GM21786 (cell line): ENCODE results near the gene PNLIP.
A peak's percentile ranks its signal among the peaks of the same experiment; 100 is the strongest.

Experiments
- ATAC-seq: cut with Tn5 transposase; IDR thresholded peaks from one replicate; pipeline ENCODE4 v1.9.1; 2021; ENCODE audit not compliant: unreplicated experiment

The PNLIP gene

DNA sequence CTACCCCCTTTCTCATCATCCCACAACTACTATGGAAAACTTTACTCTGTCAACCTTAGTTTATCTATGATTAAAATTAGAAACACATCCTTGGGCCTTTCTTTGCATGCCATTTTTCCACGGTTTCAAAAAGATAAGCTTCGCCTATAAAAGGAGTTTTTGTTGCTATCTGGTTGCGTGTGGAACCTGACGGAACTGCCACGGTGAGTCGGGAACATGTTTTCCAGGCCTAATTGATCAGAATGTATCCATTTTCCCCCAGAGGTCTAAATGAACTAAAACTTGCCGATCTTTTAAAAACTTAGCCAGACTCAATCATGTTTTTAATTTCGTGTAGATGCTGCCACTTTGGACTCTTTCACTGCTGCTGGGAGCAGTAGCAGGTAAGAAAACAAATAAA is at the start of gene PNLIP:
TSS of gene PNLIP (plus strand) at position 176 of the 400 bp plus-strand sequence. CDS start at position 338, 162 bp downstream.
- no peak for ATAC-seq

DNA sequence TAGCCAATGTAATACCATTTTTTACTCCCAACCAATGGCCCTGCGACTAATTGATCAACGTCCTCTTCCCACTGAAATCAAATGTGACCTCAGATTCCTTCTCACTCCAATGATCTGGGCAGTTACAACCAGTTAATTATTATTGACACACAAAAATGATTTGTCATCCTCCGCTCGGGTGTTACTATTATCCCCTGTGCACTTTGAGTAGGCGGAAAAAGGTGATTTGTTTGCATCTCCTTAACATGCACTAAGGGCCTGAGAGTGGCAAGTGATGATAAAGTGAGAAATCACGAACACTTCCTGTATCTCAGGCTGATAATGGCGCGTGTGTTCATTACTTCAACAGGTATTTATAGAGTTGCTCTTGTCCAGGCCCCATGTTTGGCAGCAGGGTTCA is 40.9 kb upstream of the PNLIP start:
- ATAC-seq = no peak

DNA sequence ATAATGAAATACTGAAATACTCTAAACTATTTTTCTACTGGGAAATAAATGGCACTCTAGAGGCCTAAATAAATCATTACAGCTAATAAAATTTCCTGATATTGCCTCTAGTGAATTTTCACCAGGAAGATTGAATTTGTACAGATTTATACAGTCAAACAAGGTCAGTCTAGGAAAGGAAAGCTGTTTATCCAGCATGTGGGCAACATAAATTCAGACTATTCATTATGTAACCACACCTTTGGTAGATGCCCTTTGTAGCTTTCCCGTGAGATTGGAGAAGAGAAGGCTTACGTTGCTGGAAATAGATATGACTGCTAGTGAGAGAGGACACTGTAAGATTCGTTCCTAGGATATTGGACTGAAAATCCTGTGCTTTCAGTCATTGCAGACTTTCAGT is 35.2 kb upstream of the PNLIP start:
- ATAC-seq = no peak

DNA sequence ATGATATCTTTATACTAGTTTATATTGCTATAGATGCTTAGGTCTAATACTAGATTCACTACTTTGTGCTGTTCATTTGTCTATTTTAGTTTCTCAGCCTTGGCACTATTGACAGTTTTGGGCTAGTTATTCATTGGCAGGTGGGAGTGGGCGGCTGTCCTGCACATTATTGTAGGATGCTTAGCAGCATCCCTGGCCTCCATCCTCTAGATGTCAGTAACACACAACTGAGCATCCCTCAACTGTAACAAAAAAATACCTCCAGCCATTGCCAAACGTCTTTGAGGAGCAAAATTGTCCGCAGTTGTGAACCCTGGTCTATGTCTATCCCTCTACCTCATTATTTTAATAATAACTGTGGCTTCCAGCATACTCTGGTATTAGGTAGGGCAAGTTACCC is 34.4 kb upstream of the PNLIP start:
- no peak for ATAC-seq

DNA sequence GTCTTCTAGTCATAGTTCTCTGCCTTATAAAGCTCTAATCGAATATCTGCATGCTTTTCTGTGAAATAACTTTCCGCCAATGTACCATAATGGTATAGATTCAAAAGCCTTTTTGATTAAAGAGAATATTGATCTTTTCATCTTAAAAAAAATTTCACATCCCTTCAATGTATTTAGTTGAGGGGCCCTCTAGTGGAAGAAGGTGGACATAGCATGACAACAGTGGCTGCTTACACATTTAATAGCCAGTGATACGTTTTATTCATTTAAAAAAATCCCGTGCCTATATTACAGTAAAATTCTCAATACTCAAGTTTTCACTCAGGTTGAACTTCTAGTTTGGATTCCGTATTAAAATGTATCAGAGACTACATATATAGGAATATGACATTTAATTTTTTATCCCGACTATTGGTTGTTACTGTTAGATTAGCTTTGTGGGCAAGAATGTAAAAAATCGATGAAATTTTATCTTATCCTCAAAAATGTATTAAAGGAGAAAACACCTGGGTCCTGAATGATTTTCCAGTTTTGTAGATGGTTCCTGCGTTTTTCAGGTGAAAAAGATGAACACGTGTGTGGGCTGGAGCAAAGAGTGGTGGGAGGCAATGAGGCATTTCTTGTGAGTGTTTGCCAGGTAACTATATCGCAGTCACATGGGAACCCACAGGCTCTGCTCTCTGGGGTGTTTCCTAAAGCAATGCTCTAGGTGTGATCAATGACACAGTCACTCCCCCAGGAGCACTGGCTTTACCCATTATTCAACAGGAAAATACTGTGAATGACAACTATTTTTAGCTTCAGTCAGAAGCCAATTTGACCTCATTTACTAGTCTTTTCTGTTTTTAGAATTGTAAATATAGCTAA is 24.1 kb upstream of the PNLIP start:
- peak; percentile 62 for ATAC-seq

DNA sequence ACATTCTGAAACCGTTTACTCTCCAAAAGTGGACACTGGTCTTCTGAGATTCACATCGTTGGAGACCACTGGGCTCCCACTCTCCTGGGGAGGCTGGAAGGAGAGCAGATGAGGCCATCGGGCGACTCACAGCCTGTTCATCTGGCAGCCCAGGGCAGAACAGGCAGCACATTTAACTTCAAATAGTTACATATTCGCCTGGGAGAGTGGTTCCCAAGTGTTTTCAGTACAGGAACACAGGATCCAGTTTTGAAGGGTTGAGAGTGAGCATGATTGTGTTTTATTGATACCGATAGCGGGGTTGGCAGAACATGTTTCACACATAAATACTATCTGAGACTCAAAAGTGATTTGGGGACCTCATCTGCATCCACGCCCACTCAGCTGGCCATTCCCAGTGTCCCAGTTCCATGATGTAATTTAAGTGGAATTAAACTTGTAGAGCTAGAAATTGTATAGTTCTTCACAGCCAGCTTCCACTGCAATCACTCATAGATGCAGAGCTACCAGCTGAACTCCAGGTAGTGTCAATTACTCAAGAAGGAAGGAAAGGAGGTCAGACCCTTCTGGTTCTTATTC is 22.8 kb upstream of the PNLIP start:
- no peak for ATAC-seq

DNA sequence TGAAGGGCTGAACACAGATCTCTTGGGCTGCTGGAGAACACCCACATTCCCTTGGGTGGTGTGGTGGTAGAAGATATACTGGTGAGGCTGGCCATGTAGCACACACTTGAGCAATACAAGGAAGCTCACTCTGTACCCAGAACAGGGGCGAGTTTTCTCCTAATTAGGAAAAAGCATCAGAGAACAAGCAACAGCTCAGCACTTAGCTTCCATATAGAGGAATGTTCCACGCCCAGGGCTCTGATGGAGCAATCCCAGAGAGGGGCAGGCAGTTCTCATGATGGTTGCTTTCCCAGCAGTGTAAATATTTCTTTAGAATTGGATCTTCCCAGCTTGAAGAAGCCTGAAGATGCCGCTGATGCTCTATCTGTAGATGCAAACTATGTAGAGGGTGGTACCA is 21.0 kb upstream of the PNLIP start:
- no peak for ATAC-seq

DNA sequence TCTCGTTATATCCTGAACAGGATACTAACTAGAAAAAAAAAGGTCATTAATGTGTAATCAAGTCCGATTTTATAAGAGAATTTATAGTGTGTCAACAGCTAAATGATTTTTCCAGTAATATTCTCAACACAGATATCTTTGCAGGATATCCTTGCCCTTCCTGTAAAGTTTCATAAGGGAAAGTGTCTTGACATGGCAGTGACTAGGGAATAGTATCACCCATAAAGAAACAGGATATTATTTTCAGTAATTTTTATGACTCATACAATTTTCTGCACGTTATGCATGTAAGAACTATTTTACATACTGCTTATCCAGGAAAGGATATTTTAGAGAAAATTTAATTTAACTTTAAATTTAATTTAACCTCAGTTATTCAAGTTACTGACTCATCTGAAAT is 19.5 kb upstream of the PNLIP start:
- ATAC-seq = no peak

DNA sequence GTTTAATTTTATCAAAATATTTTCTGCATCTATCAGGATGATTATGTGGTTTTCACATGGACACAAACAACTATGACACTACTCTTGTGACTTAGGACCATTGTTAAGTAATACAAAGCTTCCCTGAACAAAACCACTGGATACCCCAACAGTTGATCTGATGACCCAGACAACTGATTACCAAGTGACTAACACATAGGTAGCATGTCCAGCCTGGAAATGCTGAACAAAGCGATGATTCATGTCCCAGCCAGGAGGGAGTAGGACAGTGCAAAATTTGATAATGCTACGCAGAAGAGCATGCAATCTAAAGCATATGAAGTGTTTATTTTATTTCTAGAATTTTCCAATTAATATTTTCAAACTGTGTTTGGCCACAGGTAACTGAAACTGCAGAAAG is 8.9 kb upstream of the PNLIP start:
- no peak for ATAC-seq

DNA sequence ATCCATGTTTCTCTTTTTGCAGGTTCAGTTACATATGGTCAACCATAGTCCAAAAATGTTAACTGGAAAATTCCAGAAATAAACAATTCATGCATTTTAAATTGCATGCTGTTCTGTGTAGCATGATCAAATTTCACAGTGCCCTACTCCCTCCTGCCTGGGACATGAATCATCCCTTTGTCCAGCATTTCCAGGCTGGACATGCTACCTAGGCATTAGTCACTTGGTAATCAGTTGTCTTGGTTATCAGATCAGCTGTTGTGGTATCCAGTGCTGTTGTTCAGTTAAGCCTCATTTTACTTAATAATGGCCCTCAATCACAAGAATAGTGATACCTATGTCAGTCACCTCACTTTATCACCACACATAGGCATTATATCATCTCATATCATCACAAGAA is 7.3 kb upstream of the PNLIP start:
- ATAC-seq = no peak

DNA sequence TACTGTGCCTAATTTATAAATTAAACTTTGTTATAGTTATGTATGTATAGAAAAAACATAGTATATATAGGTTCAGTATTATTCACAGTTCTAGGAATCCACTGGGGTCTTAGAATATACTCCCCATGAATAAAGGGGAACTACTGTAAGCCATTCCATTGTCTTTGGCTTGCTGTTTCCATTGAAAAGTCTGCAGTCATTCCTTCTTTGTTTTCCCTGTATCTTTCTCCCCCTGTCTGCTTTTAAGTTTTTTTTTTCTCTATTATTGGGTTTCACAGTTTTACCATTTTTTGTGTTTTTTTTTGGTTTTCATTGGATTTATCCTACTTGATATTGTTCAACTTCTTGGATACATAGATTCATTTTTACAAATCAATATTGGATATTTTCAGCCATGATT is 6.7 kb upstream of the PNLIP start:
- ATAC-seq = no peak

DNA sequence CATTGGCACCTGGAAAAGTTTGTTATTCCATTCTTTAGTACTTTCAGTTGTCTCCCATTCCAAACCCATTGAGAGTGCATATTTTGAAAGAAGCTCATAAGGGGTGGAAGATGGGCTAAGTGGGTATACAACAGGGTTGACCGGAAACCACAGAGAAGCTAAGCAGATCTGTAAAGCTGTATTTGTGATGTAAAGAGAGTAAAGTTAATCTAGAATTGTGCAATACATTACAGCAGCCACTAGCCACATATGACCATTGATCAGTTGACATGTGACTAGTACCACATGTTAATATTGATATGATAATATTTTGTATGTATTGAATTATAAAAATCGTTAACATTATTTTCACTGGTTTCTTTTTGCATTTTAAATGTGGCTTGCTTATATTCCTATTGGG is 4.9 kb upstream of the PNLIP start:
- no peak for ATAC-seq

DNA sequence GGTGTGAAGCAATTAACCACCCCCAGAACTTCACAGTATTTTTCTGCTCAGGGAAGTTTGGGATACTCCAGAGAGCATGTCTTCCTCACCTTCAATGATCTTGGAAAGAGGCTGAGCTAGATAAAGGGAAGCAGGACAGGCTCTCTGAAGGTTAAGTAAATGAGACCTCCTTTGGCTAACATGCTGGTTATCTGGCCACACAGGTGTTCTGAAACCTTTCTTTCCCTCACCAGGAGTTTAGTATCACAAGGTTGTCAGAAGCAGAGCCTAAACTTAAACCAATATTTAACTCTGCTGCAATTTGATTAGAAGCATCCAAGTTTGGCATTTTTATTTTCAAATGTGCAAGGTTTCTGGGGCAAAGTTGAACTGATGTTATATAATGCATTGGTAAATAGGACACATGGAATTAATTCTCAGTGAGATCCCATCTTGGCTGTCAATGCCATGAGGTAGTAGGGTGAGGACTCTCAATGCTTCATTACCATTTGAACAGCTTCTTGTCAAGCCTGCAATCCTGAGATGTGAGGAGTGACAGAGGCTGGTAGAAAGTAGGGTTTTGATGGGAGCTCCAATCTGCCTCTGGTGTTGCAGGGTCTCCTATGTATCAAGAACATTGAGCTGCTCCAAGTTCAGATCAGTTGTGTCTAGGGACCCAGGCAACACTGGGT is 3.6 kb upstream of the PNLIP start:
- ATAC-seq = no peak

DNA sequence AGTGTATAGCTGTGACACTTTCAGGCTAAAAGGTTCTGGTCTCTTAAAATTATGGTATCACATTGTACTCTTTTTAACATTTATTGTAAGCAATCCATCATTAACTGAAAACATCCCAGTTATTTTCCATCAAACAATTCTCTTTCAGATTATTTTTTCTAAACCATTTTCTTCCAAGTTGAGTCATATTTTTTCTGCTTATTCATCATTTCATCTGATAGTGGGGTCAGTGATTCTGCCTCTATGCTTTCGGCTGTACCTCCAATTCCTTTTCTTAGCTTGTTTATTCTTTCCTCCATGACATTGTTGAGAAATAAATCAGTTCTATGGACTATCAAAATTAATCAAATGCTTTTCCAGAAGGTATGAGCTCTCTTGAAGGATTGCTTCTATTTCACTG is 609 bp upstream of the PNLIP start:
- ATAC-seq = no peak

DNA sequence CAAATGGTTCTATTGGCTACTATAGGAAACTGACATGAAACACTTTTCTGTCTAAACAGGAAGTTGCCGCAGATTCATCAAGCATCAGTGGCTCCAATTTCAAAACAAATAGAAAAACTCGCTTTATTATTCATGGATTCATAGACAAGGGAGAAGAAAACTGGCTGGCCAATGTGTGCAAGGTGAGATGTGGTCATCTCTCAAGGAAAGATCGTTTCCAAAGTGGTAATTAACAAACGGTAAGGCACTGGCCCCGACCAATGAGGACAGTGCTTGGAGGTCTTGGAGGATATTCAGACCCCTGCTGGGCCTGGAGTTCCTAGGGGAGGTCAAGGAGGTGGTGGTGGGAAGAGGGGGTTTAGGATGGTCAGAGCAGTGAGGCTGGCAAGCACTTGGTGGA is 2.6 kb downstream of the PNLIP start:
- no peak for ATAC-seq

DNA sequence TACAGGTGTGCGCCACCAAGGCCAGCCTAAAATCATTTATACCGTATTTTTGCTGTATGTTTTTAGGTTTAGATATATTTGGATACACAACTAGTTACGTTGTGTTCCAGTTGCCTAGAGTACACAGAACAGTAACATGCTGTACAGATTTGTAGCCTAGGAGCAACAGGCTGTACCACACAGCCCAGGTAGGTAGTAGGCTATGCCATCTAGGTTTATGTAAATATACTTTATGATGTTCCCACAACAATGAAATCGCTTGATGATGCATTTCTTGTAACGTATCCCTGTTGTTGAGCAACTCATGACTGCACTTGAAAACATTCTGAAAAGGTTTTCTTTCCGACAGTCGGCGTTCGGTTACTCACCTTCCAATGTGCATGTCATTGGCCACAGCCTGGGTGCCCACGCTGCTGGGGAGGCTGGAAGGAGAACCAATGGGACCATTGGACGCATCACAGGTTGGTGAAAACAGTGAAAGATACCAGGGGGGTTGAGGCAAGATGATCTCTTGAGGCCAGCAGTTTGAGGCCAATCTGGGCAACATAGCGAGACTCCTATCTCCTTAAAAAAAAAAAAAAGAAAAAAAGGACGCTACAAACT is 7.7 kb downstream of the PNLIP start:
- no peak for ATAC-seq

DNA sequence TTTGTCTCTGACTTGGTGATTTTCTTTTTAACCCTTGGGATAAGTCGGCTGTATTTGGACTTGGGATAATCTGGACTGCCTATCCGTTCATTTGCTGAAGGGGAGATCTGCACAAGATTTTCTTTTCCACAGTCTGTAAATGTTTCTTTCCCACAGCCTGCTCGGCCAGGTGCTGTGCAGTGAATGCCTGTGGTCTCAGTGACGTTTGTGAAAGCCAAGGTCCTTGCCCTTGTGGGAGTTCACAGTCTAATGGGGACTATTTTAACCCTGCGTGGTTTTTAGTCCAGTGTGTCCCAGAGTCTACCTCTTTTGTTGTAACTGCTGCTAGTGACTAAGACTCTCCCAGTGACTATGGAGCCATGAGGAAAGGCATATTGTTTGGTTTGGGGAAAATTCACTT is 8.9 kb downstream of the PNLIP start:
- ATAC-seq = no peak

DNA sequence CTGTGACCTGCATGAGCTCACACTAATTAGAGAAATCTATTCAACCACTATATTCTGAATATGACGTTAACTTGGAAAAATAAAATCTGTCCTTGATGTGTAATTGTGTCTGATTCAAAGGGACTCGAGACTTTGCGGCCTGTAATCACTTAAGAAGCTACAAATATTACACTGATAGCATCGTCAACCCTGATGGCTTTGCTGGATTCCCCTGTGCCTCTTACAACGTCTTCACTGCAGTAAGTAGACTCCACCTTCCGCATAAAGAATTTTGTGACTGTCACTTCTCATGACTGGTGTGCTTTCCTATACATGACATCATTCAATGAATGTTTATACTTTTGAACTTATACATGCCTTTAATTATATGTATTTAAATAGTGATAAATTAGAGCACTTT is 10.1 kb downstream of the PNLIP start:
- ATAC-seq = no peak

DNA sequence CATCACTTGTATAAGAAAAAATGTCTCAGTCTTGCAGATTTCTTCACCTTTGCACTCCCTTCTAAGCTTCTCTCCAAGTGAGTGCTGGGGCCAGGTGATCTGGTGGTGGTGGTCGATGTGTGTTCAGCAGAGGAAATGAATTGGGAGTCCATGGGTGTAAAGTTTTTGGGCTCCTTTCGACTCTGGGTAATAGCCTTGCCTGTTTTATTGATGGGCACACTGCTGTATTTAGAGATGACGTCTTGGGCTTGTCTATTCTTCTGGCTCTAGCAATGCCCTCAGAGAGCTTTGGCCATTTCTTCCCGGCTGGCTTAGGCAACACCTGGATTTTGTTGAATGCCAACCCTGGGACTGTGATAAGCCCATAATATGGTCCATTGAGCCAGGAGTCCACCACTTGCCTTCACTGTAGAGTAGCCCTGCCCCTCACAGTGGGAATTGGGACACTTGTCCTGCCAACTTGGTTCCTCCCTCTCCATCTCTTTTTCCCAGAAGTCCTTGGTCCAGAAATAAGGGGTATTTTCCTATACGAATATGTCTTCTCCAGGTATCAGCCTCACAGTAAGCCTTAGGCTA is 11.7 kb downstream of the PNLIP start:
- no peak for ATAC-seq

DNA sequence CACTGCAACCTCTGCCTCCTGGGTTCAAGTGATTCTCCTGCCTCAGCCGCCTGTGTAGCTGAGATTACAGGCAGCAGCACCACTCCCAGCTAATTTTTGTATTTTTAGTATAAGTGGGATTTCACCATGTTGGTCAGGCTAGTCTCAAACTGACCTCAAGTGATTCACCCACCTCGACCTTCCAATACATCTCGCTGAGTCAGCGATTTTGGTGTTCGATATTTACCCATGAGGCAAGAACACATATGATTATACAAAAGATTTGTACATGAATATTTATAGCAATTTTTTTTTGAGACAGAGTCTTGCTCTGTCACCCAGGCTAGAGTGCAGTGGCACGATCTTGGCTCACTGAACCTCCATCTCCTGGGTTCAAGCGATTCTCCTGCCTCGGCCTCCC is 19.8 kb downstream of the PNLIP start:
- no peak for ATAC-seq

DNA sequence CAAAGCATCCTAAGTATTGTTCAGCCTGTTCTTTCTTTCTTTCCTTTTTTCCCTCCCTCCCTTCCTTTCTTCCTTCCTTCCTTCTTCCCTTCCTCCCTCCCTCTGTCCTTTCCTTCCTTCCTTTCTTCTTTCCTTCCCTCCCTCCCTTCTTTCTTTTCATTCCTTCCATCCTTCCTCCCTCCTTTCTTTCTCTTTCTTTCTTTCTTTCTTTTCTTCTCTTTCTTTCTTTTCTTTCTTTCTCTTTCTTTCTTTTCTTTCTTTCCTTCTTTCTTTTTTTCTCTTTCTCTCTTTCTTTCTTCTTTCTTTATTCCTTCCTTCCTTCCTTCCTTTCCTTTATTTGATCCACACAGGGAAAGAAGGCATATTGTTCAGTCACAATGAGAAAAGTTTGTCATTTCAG is 21.2 kb downstream of the PNLIP start:
- ATAC-seq = no peak

DNA sequence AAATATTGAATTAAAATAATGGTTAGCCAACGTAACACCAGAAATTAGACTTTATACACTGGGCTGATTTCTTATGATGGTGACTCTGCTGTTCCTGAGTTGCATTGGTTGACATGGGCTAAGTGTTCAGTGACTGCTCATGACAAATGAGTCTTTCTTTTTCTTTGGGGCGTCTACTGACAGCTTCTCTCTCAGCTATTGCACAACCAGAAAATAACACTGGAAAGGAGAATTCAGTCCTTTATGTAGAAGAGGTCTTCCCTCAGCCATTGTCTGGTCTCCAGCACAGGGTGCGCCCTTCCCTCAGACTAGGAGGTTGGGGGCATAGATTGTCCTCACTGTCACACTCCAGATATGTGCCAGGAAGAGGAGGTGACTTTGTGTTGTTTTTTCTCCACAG is 21.6 kb downstream of the PNLIP start:
- no peak for ATAC-seq
